Activated T-cell treated with anti-CD3 and anti-CD28 coated beads, Interleukin-2, amount 50 U/mL, for 1 hour (primary cell): Measurements from ENCODE around the gene GPR42.
A peak's percentile ranks its signal among the peaks of the same experiment; 100 is the strongest.

Experiments
- DNase-seq: peaks from one replicate; pipeline ENCODE4 v3.0.0-alpha.2; 2020

The GPR42 gene, protein sequence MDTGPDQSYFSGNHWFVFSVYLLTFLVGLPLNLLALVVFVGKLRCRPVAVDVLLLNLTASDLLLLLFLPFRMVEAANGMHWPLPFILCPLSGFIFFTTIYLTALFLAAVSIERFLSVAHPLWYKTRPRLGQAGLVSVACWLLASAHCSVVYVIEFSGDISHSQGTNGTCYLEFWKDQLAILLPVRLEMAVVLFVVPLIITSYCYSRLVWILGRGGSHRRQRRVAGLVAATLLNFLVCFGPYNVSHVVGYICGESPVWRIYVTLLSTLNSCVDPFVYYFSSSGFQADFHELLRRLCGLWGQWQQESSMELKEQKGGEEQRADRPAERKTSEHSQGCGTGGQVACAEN

DNA sequence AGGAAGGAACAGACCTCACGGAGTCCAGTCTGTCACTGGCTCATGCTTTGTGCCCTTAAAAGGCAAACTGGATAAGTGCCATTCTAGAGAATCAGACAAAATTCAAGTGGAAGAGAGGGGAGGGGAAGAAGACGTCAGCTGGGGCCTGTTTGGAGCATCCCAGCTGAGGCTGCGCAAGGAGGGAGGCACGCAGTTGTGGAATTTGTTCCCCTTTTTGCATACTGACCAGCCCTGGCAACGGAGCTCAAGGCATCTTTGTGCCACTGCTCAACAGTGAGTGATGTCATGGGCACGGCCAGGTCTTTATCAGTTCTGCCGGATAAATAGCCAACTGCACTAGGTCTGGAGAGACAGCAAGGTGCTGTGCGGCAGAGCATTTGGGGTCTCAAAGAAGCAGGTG, at the start of gene GPR42:
Gene GPR42, plus strand, starts transcription at position 347 of the 400 bp plus-strand sequence. CDS start 292 bp downstream, outside the sequence.
- no peak for DNase-seq

DNA sequence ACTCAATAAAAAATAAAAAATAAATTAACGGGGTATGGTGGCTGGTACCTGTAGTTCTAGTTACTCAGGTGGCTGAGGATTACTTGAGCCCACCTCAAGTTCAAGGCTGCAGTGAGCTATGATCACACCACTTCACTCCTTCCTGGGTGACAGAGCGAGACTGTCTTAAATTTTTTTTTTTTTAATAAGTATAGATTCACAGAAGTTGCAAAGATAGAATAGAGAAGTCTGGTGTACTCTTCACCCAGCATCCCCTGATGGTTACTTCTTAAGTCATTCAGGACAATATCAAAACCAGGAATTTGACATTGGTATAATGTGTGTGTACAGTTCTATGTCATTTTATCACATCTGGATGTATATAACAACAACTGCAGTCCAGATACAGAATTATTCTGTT, 49.6 kb upstream of the GPR42 start:
- no peak for DNase-seq

DNA sequence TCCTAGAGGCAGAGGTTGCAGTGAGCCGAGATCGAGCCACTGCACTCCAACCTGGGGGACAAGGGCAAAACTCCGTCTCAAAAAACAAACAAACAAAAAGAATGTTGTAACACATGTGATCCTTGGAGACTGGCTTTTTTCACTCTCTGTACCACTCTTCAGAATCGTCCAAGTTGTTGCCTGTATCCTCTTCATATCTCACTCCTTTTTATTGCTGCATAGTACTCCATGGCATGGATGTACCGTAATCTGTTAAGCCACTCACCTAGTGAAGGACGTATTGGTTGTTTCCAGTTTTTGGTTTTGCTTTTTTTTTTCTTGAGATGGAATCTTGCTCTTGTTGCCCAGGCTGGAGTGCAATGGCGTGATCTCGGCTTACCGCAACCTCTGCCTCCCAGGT, 48.9 kb upstream of the GPR42 start:
- DNase-seq, result no peak

DNA sequence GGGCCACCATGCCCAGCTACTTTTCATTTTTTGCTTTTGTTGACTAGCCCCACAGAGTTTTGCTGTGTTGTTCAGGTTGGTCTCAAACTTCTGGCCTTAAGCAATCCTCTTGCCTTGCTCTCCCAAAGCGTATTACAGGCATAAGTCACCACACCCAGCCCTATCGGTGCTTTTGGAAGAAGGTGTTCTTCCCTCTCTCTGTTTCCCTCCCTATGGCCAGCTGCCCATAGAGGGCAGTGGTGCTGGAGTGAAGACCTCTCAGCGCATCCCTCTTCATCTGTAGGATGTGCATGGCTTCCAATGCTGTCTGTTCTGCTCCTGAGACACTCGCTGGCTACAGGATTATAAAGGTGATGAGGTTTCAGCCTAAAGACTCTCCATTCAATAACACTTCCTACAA, 43.2 kb upstream of the GPR42 start:
- DNase-seq, result no peak

DNA sequence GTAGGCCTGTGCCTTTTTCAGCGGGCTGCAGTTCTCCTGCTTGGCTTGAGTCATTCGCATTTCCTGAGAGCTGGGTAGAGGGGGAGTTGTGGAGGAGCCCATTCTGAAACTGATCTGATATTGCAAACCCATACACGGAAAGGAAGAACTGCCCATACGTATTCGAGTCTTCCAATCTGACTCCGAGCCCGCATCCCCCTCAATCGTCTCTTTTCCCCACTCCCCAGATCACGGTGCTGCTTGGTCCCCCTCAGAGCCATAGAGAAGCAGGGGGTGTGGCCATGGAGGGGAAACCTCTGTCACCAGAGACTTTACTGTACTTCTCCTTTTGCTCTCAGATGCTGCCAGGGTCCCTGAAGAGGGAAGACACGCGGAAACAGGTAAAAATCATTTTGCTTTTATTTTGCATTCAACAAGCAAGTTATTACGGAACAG, 42.0 kb upstream of the GPR42 start, which contains the start of gene CD22:
Gene CD22, plus strand, starts transcription at position 337 of the 435 bp plus-strand sequence. CDS start 2,854 bp downstream, outside the sequence.
- no peak for DNase-seq

DNA sequence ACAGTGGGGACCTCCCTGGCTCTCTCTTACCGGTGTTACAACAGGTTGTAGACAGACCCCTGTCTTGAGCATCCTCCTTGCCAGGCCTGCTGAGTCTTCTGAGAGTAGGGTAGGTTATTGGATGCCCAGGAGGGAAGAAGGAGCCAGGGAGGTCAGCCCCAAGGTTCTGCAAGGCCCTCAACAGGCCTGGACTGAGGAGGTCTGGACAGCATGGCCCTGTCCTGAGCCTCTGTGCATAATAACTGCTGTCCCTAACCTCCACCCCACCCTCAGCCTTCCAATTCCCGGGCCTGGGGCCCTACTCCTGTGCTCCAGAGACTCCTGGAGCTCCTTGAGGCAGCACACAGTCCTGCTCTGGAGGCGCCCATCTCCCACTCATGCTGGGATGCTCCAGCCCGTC, 41.5 kb upstream of the GPR42 start:
- no peak for DNase-seq

DNA sequence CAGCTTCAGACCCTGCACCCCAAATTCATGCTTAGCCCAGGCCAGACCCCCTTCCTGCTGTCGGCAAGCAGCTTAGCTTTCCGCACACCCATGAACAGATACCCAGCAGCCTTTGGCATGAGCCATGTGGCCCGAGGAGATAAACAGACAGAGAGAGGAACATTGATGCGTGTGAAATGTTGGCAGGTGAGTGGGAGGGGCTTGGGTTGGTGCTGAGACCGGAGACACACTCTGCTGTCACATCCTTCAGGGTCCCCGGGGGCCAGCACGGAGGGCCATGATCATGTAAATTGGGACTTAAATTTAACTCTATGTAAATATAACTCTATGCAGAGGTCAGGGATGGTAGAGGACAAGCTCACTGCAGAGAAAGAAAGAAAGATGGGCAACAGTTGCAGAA, 40.4 kb upstream of the GPR42 start:
- no peak for DNase-seq

DNA sequence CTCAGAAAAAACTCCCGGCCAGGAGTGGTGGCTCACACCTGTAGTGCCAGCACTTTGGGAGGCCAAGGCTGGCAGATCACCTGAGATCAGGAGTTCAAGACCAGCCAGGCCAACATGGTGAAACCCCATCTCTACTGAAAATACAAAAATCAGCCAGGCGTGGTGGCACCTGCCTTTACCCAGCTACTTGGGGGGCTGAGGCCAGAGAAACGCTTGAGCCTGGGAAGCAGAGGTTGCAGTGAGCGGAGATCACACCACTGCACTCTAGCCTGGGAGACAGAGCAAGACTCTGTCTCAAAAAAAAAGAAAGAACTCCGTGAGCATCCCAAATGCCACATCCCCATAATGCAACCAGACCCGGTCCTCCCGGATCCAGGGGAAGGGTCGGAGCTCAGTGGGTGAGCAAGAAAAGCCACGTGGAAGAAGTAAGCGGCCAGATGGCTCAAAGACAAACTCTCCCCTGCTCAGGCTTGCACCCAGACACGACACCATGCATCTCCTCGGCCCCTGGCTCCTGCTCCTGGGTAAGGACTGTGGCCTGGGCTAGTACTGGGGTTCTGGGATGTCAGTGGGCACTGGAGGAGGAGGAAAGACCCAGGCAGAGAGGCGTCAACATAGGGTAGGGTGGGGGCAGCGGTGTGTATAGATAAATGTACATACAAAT, 39.2 kb upstream of the GPR42 start:
- DNase-seq, result no peak

DNA sequence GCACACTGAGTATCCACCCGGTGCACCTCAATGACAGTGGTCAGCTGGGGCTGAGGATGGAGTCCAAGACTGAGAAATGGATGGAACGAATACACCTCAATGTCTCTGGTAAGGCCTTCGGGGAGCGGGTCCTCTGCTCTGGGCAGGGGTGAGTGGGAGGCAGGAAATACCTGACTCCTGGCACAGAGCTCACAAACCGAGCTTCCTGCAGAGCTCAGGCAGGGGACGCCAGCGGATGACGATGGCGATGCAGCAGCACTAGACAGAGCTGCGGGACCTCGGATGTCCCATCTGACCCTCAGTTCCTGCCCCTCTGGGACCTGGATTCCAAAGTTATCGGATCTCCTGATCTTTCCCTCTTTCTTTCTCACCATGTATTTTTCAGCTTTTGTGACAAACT, 38.1 kb upstream of the GPR42 start:
- DNase-seq, result peak; percentile 29

DNA sequence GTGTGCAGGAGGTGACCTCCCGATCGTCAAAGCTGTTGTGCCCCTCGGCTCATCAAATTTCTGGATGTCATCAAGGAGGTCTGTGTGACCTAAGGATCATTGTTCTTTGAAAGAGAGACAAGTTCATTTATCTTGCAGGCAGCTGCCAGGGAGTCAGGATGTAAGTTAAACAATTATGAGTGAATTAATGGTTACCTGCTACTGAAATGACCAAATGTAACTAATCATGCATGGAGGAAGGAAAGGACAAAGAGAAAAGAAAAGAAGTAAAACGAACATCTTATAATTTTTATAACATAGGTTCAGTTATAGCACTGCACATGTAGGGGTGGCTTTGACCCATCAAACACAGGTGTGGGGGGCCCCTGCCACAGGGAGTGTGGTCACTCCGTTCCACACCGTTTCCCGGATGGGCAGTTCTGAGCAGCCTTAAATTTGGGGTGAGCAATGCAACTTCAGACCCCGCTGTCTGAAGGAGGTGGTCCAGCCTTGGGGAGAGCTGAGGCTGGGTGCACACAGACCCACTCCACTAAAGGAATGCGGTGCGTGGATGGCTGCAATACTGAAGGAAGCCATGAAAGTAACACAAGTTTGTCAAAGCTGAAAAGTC, 36.6 kb upstream of the GPR42 start:
- DNase-seq, result no peak

DNA sequence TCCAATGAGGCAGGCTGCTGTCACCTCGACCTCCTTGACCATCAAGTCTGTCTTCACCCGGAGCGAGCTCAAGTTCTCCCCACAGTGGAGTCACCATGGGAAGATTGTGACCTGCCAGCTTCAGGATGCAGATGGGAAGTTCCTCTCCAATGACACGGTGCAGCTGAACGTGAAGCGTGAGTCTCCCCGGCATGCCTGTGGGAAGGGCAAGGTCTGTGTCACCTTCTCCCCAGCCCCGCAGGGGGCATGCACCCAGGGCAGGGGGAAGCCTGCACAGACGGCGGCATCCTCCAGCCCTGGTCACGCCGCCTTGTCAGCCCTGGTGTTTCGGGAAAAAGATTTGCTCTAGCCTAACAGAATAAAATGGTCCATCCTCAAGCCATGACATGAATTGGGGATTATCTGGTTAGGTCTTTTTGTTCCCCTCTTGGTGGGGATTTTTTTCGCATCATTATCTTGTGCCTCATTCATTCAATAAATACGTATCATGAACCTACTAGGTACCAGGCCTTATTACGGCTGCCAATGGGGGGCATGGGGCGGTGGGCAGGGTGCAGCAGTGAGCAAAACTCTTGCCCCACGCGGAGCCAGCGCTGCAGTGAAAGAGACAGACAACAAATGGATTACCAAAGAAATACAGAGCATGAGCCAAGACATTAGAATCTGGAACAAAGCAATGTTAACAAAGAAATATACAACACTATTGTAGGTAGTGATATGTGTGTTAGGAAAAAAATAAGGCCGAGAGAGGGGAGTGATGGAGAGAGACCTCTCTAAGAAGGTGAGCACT, 34.5 kb upstream of the GPR42 start:
- DNase-seq, result no peak

DNA sequence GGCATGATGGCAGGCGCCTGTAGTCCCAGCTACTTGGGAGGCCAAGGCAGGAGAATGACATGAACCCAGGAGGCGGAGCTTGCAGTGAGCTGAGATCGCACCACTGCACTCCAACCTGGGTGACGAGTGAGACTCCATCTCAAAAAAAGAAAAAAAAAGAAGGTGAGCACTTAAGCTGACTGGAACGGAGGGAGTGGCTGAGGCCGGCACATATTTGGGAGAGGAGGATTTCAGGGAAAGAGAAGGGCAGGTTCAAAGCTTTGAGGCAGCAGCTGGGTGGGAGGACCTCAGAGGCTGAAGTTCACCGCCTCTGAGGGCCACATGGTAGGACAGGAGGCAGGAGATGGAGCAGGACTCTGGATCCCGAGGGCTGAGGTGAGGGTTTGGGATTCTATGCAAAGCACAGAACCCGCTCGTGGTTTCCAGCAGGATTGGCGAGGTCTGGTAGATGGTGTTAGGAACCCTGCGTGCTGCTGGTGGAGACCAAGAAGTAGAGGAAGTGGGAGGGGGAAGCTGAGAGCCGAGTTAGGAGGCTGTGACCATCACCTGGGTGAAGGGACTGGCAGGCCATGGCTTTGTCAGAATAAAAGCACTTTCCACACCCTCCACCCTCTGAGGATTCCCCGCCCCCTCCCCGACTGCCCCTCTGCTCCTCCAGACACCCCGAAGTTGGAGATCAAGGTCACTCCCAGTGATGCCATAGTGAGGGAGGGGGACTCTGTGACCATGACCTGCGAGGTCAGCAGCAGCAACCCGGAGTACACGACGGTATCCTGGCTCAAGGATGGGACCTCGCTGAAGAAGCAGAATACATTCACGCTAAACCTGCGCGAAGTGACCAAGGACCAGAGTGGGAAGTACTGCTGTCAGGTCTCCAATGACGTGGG, 33.5 kb upstream of the GPR42 start:
- no peak for DNase-seq

DNA sequence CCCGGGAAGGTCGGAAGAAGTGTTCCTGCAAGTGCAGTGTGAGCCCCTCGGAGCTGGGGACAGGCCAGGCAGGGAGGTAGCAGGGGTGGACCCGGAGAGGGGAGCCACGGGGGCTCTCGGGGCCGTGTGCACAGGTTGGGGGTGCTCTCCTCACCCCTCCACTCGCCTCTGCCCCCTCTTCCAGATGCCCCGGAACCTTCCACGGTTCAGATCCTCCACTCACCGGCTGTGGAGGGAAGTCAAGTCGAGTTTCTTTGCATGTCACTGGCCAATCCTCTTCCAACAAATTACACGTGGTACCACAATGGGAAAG, 32.9 kb upstream of the GPR42 start:
- DNase-seq, result no peak

DNA sequence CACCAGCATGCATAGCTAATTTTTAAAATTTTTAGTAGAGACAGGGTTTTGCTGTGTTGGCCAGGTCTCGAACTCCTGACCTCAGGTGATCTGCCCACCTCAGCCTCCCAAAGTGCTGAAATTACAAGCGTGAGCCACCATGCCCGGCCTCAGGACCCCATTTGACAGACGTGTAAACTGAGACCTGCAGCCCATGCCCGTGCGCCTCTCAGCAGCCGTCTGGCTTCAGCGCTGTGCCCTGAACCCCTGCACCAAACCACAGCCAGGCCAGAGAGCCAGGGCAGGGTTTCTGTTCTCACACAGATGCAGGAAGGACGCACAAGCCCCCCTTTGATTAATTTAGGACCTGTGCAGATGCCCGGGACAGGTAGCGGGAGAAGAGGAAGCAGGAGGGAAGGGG, 30.4 kb upstream of the GPR42 start:
- no peak for DNase-seq

DNA sequence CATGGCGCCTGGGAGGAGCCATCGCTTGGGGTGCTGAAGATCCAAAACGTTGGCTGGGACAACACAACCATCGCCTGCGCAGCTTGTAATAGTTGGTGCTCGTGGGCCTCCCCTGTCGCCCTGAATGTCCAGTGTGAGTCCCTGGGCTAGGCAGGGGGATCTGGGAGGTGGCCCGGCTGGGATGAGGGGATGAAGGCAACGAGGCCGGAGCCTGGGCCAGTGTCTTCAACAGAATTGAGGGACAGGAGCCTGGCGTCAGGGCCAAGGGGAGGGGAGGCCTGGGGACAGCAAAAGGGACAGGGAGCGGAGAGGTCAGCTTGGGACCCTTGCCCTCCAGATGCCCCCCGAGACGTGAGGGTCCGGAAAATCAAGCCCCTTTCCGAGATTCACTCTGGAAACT, 29.9 kb upstream of the GPR42 start:
- DNase-seq, result no peak

DNA sequence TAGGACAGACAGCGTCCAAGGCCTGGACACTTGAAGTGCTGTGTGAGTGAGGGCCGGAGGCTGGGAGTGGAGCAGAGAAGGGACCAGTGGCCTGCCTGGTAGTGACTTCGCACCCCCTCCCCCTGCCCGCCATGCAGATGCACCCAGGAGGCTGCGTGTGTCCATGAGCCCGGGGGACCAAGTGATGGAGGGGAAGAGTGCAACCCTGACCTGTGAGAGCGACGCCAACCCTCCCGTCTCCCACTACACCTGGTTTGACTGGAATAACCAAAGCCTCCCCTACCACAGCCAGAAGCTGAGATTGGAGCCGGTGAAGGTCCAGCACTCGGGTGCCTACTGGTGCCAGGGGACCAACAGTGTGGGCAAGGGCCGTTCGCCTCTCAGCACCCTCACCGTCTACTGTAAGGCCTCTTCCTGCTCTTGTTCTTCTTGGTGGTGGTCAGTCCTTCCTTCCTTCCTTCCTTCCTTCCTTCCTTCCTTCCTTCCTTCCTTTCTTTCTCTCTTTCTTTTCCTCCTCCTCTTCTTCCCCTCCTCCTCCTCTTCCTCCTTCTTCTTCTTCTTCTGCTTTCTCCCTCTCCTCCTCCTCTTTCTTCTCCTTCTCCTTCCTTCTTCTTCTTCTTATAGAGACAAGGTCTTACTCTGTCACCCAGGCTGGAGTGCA, 29.2 kb upstream of the GPR42 start:
- no peak for DNase-seq

DNA sequence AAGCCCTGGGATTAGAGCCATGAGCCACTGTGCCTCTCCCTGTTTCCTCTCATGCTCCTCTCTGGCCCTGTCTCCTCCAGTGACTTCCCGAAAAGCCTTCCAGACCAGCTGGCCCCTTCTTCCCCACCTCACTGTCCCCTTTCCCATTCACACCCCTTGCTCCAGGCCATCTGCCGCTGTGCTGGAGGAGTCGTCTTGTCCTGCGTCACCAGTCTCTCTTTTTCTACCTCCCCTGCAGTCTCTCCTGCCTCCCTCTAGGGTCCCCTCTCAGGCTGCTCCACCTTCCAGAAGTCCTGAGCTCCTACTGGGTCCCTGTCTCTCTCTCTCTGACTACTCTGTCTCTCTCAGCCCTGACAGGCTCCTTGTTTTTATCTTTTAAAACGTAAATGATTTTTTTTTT, 28.4 kb upstream of the GPR42 start:
- no peak for DNase-seq

DNA sequence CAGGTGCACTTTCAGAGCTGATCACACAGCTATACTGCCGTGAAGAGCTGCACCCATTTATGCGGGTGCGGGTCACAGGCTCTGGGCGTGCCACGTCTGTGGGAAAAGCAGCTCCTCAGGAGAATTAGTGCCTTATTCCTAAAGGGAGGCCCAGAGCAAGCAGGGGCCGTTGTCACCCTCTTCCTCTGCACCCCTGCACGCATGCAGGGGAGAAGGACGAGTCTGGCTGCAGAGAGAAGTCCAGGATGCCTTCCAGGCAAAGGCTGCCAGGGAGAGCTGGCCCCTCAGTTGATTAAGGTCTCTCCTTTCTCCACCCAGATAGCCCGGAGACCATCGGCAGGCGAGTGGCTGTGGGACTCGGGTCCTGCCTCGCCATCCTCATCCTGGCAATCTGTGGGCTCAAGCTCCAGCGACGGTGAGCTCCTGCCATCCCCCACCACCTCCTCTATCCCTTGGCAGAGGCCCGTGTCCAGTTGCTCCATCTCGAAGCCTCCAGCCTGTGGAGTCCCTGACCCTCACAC, 26.3 kb upstream of the GPR42 start:
- DNase-seq, result peak; percentile 8

DNA sequence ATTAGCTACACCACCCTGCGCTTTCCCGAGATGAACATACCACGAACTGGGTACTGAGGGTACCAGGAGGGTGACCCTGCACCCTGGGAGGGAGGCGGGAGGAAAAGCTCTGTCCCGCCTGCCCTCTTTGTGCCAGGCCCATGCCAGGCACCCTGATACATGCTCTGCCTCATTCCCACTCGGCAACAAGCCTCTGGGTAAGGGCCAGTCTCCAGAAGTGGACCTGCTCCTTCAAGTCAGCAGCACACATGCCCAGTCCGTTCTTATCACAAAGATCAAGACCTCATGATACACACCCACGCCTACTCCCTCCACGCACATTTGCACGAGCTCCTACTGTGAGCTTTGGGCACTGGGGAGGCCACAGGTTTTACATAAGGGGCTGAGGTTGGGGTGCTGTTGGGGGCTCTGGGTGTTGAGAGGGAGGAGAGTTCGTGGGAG, 25.2 kb upstream of the GPR42 start:
- DNase-seq, result peak; percentile 14

DNA sequence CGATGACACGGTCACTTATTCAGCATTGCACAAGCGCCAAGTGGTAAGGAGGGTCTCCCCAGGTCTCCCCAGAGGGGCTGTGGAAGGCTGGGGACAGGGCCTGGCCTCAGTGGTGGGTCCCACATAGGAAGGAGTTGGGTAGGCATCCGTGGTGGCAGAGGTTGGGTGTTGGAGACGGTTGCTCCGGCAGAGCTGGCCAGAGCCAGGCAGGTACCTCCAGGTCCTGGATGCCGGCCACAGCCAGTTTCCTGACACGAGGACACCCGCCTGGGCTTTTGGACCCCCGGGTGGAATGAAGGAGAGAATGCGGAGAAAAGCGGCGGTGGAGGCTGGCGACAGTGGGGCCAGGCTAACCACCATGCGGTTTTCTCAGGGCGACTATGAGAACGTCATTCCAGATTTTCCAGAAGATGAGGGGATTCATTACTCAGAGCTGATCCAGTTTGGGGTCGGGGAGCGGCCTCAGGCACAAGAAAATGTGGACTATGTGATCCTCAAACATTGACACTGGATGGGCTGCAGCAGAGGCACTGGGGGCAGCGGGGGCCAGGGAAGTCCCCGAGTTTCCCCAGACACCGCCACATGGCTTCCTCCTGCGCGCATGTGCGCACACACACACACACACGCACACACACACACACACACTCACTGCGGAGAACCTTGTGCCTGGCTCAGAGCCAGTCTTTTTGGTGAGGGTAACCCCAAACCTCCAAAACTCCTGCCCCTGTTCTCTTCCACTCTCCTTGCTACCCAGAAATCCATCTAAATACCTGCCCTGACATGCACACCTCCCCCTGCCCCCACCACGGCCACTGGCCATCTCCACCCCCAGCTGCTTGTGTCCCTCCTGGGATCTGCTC, 24.4 kb upstream of the GPR42 start:
- DNase-seq, result peak; percentile 69
